ENCODE data around the gene SPATS2.

GRCh38 chr12:49542592-49543160, 175.4 kb downstream of the SPATS2 start:
- TF ChIP-seq CTCF (IDR thresholded peaks at IDR 0.05; ENCODE audit: insufficient read depth, low read length, poor library complexity, severe bottlenecking) (no peak), EZH2phosphoT487 (conservative IDR thresholded peaks at IDR 0.05; ENCODE audit: low read length) (no peak)

Measured in SU-DHL-6 (cell line).